HG02943 (cell line): Measurements from ENCODE around the gene ELAVL4.

Source experiments
- ATAC-seq: cut with Tn5 transposase; IDR thresholded peaks from one replicate; pipeline ENCODE4 v1.9.1; 2021; ENCODE audit warnings: mild to moderate bottlenecking, low read depth, moderate library complexity; ENCODE audit not compliant: unreplicated experiment

Gene ELAVL4

GRCh38 chr1:50175719-50176639 is 67.3 kb downstream of the ELAVL4 start:
- no peak for ATAC-seq

DNA sequence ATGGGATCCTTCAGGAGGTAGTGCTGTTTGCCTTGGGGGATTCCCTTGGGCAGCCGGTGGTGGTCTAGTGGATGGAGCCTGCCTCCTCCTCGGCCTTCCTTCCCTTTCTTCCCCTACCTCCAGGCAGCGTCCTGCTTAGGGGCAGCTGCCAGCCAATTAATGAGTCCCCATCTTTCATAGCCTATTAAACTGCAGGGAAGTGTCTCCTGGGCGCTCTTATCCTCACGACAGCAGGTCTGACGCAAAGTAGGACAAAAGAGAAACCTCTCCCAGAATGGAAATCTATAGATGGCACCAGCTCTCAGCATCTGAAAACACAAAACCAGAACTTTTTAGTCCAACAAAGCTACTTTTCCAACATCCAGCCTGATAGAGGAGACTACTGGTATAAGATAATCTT is 69.3 kb downstream of the ELAVL4 start:
- no peak for ATAC-seq

DNA sequence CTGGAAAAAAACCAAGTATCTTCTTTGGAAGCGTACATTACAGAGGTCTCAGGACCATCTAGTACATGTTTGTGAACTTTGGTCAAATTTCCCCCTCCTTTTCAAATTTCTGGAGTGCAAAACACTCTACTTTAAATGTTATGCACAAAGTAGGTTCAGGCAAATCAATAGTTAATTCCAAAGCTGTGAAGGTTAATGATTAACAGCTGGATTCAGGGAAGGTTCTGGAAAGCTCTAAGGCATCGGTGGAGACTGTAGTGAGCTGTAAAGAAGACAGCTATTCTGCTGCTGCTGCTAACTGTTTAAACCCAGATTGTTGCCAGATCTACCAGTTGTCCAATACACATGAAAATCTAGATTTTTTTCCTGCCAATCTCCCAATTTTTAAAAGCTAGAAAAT is 70.9 kb downstream of the ELAVL4 start:
- ATAC-seq = no peak

DNA sequence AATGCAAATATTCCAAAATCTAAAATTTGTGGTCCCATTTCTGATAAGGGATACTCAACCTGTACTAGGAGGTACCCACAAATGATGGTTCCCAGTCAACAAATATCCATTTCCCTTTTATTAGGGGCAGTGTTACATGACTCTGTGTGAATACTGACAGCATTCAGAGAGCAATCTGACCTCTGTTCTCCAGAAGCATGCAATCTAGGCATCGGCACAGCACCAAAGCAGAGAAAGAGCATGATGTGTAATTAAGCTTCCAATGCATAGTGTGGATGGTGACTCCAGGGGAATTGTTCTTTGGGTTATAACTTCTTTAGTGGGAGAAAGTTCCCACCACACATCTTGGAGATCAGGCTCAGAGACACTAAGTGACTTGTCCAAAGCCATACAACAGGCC is 71.6 kb downstream of the ELAVL4 start:
- ATAC-seq = no peak

DNA sequence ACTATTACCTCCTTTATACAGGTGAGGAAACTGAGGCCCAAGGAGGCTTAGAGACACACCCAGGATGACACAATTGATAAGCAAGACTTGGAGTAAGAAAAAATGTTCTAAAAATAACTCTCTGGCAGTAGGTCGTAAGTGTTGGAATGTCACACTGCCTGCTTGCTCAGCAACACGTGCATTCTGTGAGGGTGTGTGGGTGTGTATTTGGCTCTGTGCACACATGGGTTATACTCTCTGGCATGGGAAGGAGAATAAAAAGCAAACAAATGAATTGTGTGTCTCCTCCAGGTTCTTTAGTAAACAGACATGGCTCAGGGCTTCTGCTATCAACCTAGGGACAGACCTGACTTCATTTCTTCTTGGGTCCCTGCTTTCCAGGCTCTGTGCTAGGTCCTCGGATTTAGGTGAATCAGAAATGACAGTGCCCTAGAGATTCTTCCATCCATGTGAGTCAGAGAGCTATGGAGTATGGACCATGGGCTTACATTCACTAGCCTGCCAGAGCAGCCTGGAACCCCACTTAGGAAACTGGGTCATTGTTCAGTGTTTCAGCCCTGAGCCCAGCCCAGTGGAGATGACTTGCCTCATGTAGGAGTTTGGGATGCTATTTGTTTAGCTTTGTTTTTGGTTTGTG is 72.4 kb downstream of the ELAVL4 start:
- ATAC-seq = no peak

DNA sequence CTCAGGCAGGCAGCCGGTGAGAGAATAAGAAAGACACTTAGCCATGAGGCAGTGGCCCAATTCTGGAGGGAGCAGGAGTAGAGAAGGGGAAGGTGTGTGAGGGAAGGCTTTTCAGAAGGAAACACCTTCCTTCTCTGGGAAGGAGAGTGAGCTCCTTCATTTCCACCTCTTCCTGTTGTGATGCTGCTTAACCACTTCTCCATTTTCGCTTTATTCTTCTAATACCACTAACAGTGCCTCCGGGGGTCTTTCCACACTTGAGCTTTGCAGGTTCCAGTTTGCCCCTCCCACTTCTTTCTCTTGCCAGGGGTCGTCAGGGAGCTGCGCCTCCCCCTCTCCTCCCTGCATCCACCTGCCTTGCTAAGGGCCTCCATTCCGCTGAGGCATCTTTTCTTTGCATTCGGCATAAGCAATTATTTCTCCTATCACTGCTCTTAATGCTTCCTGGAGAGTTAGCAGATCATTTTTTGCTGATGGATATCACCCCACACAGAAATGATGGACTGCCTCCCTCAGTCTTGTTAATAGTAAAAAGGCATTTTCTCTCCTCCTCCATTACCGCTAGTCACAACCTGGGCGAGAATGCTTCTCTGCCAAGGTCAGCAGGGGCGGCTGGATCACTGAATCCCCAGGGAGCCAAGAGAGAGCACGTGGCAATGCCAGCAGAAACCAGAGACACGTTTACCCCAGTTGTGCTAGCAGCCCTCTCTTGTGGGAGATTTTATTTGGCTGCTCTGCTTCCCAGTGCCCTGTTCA is 74.8 kb downstream of the ELAVL4 start:
- no peak for ATAC-seq

DNA sequence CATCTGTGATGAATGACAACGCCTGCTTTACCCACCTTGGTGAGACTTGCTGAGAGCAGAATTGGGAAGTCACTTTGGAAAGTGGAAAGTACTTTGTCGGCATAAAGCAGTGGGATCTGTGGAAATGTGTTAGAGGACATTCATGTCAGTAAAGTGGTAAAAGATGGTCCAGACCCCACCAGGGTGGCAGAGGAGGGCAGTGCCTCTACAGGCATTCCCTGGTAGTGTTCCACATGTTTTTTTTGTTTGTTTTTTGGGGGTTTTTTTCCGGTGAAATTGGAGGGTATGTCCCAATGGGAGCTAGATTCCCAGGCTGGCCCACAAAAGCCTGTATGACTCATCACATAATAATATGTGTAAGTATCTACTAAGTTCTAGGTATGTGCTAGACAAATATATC is 80.6 kb downstream of the ELAVL4 start:
- ATAC-seq = no peak

GRCh38 chr1:50193002-50193401 is 84.3 kb downstream of the ELAVL4 start:
- ATAC-seq = no peak

DNA sequence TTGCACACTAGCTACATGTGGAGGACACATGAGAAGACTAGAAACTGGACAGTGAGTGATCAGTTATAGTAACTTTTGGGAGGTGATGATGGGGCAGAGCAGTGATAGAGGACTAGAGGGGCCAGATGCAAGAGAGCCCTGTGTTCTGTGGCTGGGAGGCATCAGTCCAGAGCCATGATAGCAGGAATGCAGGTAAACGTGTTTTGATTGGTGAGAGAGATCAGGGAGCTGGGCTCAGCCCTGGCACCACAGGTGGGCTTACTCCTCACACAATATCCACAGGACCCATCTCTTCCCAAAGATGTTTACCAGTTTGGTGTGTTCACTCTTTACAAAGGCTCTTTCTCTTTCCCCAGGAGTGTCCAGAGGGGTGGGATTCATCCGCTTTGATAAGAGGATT is 86.5 kb downstream of the ELAVL4 start:
- ATAC-seq = no peak

DNA sequence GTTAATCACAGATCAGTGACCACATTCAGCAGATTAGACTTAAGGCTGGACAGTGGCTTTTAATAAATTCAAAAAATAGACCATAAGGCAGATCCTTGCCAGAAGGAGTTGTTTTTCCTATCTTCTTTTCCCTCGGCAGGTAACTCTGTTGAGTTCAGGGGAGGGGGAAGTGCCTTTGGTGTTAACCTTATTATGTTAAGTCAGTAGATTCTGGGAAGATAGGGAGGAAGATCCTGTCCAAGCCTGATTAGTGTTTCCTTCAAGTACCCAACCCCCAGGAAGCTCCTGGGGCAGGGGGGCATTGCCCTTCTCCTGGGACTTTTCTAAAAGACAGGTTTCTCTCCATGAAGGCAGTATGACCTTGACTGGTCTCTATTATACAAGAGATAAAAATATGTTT is 87.4 kb downstream of the ELAVL4 start:
- ATAC-seq = no peak

GRCh38 chr1:50197216-50197615 is 88.5 kb downstream of the ELAVL4 start:
- no peak for ATAC-seq

DNA sequence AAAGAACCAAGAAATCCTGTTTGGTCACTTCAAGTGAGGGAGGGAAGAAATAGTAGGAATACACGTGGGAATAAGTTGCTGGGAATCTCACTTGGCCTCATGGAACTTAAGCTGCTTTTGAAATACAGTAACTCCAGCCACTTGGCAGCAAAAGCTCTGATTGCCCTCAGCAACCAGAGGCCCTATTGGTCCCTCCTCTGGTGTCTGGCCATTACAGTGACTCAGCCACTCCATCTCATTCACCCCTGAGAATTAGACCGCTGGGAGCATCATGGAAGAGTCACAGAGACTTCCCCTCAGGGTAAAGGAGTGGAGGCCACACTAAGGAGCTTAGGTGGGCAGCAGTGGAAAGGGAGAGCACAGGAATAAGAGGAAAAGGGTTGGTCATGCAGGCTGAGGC is 99.6 kb downstream of the ELAVL4 start:
- ATAC-seq = no peak

DNA sequence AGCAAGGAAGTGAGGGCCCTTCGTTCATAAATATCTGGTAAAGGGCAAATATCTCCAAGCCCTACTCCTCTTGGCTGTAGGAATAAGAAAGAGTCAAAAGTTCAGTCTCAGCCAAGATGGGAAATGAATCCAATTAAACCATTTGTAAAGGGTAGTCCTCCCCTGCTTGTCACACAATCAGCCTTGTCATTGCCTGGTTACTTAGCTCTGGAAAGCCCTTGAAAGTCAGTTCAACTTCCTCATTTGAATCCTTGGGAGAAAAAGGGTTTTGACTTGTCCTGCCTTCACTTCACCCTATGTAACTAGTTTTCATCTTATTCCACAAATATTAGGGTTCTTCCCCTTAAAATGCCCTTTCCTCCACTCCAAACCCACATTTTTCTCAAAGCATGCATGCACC is 100.0 kb downstream of the ELAVL4 start:
- ATAC-seq = no peak

GRCh38 chr1:50209749-50210148 is 101.0 kb downstream of the ELAVL4 start:
- no peak for ATAC-seq

GRCh38 chr1:50213505-50213904 is 104.8 kb downstream of the ELAVL4 start:
- no peak for ATAC-seq

- no peak for ATAC-seq
Measured at GRCh38 chr1:50214717-50215116, 106.0 kb downstream of the ELAVL4 start.

DNA sequence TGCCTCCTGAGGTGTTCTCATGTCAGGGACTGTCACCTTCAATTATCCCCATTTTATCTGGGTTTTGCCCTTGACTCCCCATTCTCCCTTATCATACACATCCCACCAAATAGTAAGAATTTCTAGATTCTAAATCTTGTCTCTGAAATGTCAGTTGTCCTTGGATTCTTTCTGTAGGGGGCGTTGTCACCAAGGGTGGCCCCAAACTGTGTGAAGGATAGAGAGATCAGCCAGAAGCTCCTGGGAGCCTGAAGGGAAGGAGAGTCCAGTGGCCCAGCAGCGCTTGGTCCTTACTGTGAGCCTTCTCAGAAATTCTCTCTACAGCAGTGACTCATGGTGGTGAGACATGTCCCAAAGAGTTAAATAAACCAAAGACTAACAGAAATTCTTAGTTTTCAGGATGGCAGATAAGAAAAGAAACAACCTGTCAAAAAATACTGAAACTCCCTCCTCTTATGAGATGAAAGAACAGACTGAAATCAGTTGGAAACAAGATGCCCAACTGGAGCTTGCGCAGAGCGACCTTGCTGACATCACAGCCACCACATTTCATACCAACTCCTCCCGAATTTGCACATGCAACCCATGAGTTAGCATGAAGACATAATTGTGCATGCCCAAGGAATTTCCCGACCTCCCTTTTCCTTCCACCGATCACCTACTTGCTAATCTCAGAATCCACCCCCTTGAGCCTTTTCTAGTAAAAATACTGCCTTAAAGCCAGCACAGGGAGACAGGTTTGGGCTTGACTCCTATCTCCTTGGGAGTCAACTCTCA is 109.8 kb downstream of the ELAVL4 start:
- ATAC-seq = no peak

DNA sequence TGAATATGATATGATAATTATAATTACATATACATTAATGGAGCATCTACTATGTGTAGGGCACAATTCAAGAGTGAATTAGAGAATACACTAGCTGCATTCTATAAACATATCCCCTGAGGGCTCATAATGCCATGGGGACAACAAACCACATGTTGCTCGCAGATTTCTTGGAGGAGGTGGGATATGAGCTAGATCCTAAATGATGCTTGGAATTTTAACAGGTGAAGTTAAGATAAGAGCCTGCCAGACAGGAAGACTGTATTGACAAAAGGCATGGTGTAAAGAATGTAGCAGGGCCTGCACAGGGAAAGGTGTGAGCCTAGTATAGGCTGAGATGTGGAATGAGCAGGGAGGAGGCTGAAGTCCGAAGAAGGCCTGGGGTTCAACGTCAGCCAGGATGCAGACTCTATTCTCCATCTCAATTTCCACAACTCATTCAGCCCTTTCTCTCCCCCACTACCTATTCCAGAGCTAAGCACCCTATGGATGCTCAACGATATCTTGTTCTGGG is 120.2 kb downstream of the ELAVL4 start:
- ATAC-seq = no peak

DNA sequence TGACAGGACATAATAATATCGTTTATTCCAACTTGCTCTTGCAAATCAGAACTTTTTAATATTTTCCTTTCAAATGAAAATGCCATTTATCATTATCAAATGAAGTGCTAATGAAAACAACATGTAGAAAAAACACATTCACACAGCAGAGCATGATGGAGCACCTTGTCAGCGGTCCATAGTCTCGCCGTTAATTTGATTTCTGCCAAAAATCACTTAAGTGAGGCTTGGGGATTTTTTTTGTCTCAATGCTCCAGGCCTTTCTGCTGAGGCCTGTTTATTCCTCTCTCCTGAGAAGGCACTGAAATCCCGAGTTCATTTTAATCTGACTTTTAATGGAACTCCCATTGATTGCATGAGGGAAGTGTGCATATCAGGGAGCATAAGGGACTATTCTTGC is 122.5 kb downstream of the ELAVL4 start:
- ATAC-seq = no peak

DNA sequence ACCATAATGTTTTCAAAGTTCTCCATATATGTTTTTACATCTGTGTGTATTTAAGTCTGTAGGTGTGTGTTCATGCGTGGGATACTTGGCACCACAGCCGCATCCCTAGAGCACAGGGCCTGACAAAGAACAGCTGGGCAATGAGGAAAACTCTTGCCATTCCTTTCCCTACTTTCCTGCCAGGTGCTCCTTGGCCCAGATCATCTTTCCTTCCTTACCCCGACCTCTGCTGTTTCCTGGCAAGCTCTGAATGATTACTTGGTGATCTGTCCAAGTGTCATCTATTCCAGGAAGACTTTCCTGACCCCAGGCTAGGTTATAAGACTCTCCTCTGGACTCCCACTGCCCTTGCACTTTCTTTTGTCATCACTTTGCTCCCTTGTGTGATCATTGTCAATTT is 123.6 kb downstream of the ELAVL4 start:
- no peak for ATAC-seq
